Colon (tissue), 2 donors: ENCODE data around the gene SIRT2.
"Not testable (repeated sequence)": the region's sequence is repeated elsewhere in the genome, so short reads cannot be mapped to it uniquely, and the experiment has no call there.

Source experiments
- FAIRE-seq: peaks from 2 replicates; lab custom pipeline; 2012; peaks lifted over from hg19 to GRCh38; lab: Jason Lieb, UNC
- donor health status: control.
- donor health status: control.

The SIRT2 gene

GRCh38 chr19:38843175-38843758 lies 56.2 kb downstream of the SIRT2 start:
- no peak for FAIRE-seq

- FAIRE-seq, result no peak
Measured at GRCh38 chr19:38842439-38843174, 56.8 kb downstream of the SIRT2 start.

GRCh38 chr19:38841787-38842438 lies 57.5 kb downstream of the SIRT2 start:
- FAIRE-seq, result no peak

- FAIRE-seq, result no peak
Measured at GRCh38 chr19:38841180-38841766, 58.1 kb downstream of the SIRT2 start.

- no peak for FAIRE-seq
Measured at GRCh38 chr19:38840583-38840968, 58.8 kb downstream of the SIRT2 start.

GRCh38 chr19:38839816-38840582 lies 59.4 kb downstream of the SIRT2 start:
- no peak for FAIRE-seq

- FAIRE-seq, result no peak
Measured at GRCh38 chr19:38838986-38839761, 60.2 kb downstream of the SIRT2 start.

GRCh38 chr19:38838208-38838985 lies 61.0 kb downstream of the SIRT2 start:
- no peak for FAIRE-seq

GRCh38 chr19:38837656-38838121 lies 61.7 kb downstream of the SIRT2 start:
- FAIRE-seq, result no peak

GRCh38 chr19:38836983-38837626 lies 62.3 kb downstream of the SIRT2 start:
- no peak for FAIRE-seq

GRCh38 chr19:38836159-38836982 lies 63.0 kb downstream of the SIRT2 start:
- no peak for FAIRE-seq

GRCh38 chr19:38834590-38834989 lies 64.8 kb downstream of the SIRT2 start:
- no peak for FAIRE-seq

- no peak for FAIRE-seq
Measured at GRCh38 chr19:38834104-38834490, 65.3 kb downstream of the SIRT2 start.

GRCh38 chr19:38833092-38833425 lies 66.4 kb downstream of the SIRT2 start:
- FAIRE-seq, result no peak

GRCh38 chr19:38831142-38831605 lies 68.2 kb downstream of the SIRT2 start:
- no peak for FAIRE-seq

- FAIRE-seq, result no peak
Measured at GRCh38 chr19:38830039-38830733, 69.2 kb downstream of the SIRT2 start.

GRCh38 chr19:38829203-38829602 lies 70.2 kb downstream of the SIRT2 start:
- not testable (repeated sequence) for FAIRE-seq
